Stomach (tissue), 9 donors: ENCODE data around the gene SELENOO. TPM values are rescaled to one million over a fixed set of nuclear protein-coding genes. Genes with fewer than 3 reads are reported as not detected.

Experiments used
- DNase-seq, 2 donors: peaks; one replicate each; pipeline versions ENCODE4 v3.0.0 to v3.0.0-alpha.2; 2013 to 2019
- H3K27ac ChIP-seq, 5 donors: fragments of 200-600 bp in 4 of 5; sonication (generic) in 4 of 5; one replicate each; pipeline ENCODE4 v1.5.1; 2013 to 2019; ENCODE audit warnings: mild to moderate bottlenecking in 1 of 5, moderate library complexity in 1 of 5
- H3K27me3 ChIP-seq, 3 donors: fragments of 200-600 bp; sonication (generic); one replicate each; pipeline ENCODE4 v1.5.1; 2017 to 2019; ENCODE audit warnings: mixed run types in 1 of 3
- H3K36me3 ChIP-seq, 4 donors: fragments of 200-600 bp; sonication (generic); 1 replicate in 3 of 4; 2 replicates in 1 of 4; pipeline ENCODE4 v1.5.1; 2016 to 2019
- H3K4me1 ChIP-seq, 4 donors: fragments of 200-600 bp; sonication (generic); one replicate each; pipeline ENCODE4 v1.5.1; 2016 to 2019
- H3K4me3 ChIP-seq, 4 donors: fragments of 200-600 bp; sonication (generic) in 3 of 4; one replicate each; pipeline ENCODE4 v1.5.1; 2016 to 2019; ENCODE audit warnings: mild to moderate bottlenecking in 1 of 4
- H3K9me3 ChIP-seq, 4 donors: fragments of 200-600 bp; sonication (generic); one replicate each; pipeline ENCODE4 v1.5.1; 2016 to 2019
- CTCF ChIP-seq, 7 experiments: fragments of 450-650 bp in 4 of 7; fragments of 200-600 bp in 3 of 7; sonication (generic) in 3 of 7; IDR thresholded peaks; one replicate each; pipeline ENCODE4 v1.5.1; 2016 to 2019; ENCODE audit warnings: antibody characterized with exemption in 7 of 7, control low read depth in 2 of 7, mild to moderate bottlenecking in 1 of 7
- EP300 ChIP-seq: sonication (generic); formaldehyde crosslinking; IDR thresholded peaks from one replicate; pipeline ENCODE4 v1.6.1; 2017; ENCODE audit warnings: antibody characterized with exemption
- POLR2A ChIP-seq, 4 donors: fragments of 450-650 bp; IDR thresholded peaks; one replicate each; pipeline ENCODE4 v1.6.1; 2016; ENCODE audit warnings: antibody characterized with exemption in 4 of 4, control low read depth in 2 of 4, mild to moderate bottlenecking in 1 of 4, moderate library complexity in 1 of 4
- POLR2AphosphoS5 ChIP-seq, 3 donors: sonication (generic); formaldehyde crosslinking; IDR thresholded peaks; one replicate each; pipeline ENCODE4 v1.6.1; 2016; ENCODE audit warnings: antibody characterized with exemption in 3 of 3
- WGBS, 5 donors: extraction: QIAGEN DNeasy Blood & Tissue Kit in 3 of 5; methylation state at CpG; one replicate each; pipeline versions ENCODE4 v1.1.5 to v1.1.7; 2013 to 2018; 5-methylcytosine and 5-hydroxymethylcytosine counted together
- intact Hi-C: fragments of 100-400 bp; cut with DNase I; formaldehyde crosslinking; loops from one replicate; pipeline ENCODE4 v1.15.1; 2023; ENCODE audit warnings: low total_unique reads
- polyA plus RNA-seq, 3 donors: library from polyadenylated mRNA; stranded (reverse); fragments of 200-250 nt; gene quantifications; one replicate each; pipeline ENCODE4 v1.2.3, GENCODE V29; 2013
- total RNA-seq, 5 donors: library from RNA; depleted of rRNA; stranded (reverse); fragments of >200 nt; gene quantifications; one replicate each; pipeline versions ENCODE4 v1.1.0 to v1.2.3, GENCODE V29; 2014 to 2016
- donor health status: healthy with polysubstance abuse.
- donor health status: Bipolar disorder and iron deficiency.
- donor health status: healthy.

SELENOO gene
- total and polyA plus RNA-seq, 8 donors: 10.1 to 185 (median 35.3) TPM

GRCh38 chr22:50205781-50206569 is 5.2 kb downstream of the SELENOO start:
- TF ChIP-seq CTCF (IDR thresholded peaks at IDR 0.05): no peak
- no peak for TF ChIP-seq POLR2A (IDR thresholded peaks at IDR 0.05)
- TF ChIP-seq EP300: no peak
- TF ChIP-seq POLR2AphosphoS5 (IDR thresholded peaks at IDR 0.05): no peak
- no peaks in the 10 kb centered on the region for H3K27me3 ChIP-seq
- no peak for DNase-seq
- intact Hi-C loops: no loop called here
- H3K36me3 ChIP-seq: peaks cover 20 to 71% (median 62%) of the 10 kb centered on the region in 4 donors
- peaks cover 7 to 64% (median 42%) of the 10 kb centered on the region in 4 donors for H3K4me1 ChIP-seq
- 89 to 94% (median 93%) methylated on average over 39 to 45 of the region's 45 CpGs for WGBS, 5 donors
- H3K9me3 ChIP-seq: no peaks in the 10 kb centered on the region
- H3K4me3 ChIP-seq: no peak overlapping the region
- peak overlapping the region in 1 of 5 donors; percentile 29 for H3K27ac ChIP-seq

DNA sequence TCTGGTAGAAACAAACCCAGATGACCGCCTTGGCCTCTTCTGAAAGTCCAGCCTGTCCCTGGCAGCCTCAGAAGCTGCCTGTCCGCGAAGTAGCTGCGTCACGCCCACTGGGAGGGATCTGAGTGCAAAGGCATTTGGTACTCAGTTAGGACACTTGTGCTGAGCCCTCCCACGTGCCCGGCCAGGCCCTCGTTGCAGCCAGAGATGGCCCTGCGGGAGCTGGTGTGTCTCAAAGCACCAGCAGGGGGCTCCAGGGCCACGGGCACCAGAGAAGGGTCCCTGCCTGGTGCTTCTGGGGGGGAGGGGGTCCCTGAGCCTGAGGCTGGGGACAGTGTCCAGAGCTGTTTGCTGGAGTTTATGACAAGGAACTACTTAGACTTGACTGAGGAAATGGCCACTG is 5.8 kb downstream of the SELENOO start:
- DNase-seq: peak in 1 of 2 donors; percentile 40
- intact Hi-C loops: no loop called here
- 33 to 55% (median 42%) methylated on average over 10 of the region's 10 CpGs for WGBS, 5 donors
- Histone ChIP-seq H3K27me3 (no peaks in the 10 kb centered on the region), H3K4me1 (peaks cover 5 to 63% (median 39%) of the 10 kb centered on the region in 4 donors), H3K27ac (no peak overlapping the region), H3K4me3 (no peak overlapping the region), H3K9me3 (no peaks in the 10 kb centered on the region), H3K36me3 (peaks cover 26 to 78% (median 68%) of the 10 kb centered on the region in 4 donors)
- TF ChIP-seq CTCF (IDR thresholded peaks at IDR 0.05) (peak in 2 of 7 experiments; percentile 8 to 23), POLR2A (IDR thresholded peaks at IDR 0.05) (no peak), EP300 (no peak), POLR2AphosphoS5 (IDR thresholded peaks at IDR 0.05) (no peak)

DNA sequence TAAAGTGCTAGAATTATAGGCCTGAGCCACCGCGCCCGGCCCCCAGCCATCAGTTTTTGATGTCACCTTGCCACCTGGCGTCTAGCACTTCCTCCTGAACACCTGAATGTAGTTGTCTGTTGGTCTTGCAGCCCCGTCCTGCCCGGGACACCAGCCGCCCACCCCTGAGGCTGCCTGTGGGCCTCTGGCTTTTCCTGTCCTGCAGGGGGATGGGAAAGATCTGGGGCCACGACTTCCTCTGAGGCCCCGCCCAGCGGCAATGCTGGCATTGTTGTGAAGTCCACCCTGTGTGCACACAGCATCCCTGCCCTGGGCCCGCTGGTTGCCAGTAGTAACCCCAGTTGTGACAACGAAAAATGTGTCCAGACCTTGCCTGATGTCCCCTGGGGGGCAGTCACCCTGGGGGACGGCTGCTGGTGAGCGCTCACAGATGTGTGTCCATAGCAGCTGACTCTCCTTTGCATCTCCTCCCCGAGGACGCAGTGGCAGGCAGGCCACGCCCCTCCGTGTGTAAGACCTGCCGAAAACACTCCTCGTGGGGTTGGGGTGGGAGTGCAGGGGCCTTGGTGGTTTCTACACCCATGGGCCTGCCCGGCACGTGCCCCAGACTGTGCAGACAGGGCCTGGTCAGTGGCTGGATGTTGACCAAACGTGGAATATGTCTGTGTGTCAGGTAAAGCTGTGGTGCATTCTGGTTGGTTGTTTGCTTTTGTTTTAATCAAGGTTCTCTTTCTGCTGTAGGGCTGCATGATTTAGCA is 6.8 kb downstream of the SELENOO start:
- no peaks in the 10 kb centered on the region for H3K9me3 ChIP-seq
- no peak for TF ChIP-seq POLR2AphosphoS5 (IDR thresholded peaks at IDR 0.05)
- no peak for TF ChIP-seq POLR2A (IDR thresholded peaks at IDR 0.05)
- TF ChIP-seq CTCF (IDR thresholded peaks at IDR 0.05): no peak
- TF ChIP-seq EP300: no peak
- intact Hi-C loops: no loop called here
- peak in 1 of 2 donors; percentile 49 for DNase-seq
- peaks cover 35 to 87% (median 78%) of the 10 kb centered on the region in 4 donors for H3K36me3 ChIP-seq
- H3K4me3 ChIP-seq: no peak overlapping the region
- peaks cover 0 to 53% (median 29%) of the 10 kb centered on the region in 4 donors for H3K4me1 ChIP-seq
- no peaks in the 10 kb centered on the region for H3K27me3 ChIP-seq
- no peak overlapping the region for H3K27ac ChIP-seq
- 61 to 71% (median 68%) methylated on average over 21 to 23 of the region's 23 CpGs for WGBS, 5 donors

- H3K4me1 ChIP-seq: peaks cover 0 to 47% (median 24%) of the 10 kb centered on the region in 4 donors
- intact Hi-C loops: no loop called here
- 84 to 88% (median 87%) methylated on average over 21 to 22 of the region's 22 CpGs for WGBS, 5 donors
- DNase-seq: no peak
- H3K9me3 ChIP-seq: no peaks in the 10 kb centered on the region
- no peak overlapping the region for H3K4me3 ChIP-seq
- H3K27ac ChIP-seq: no peak overlapping the region
- TF ChIP-seq CTCF (IDR thresholded peaks at IDR 0.05): no peak
- TF ChIP-seq POLR2AphosphoS5 (IDR thresholded peaks at IDR 0.05): no peak
- no peak for TF ChIP-seq POLR2A (IDR thresholded peaks at IDR 0.05)
- TF ChIP-seq EP300: no peak
- H3K36me3 ChIP-seq: peaks cover 44 to 90% (median 83%) of the 10 kb centered on the region in 4 donors
- H3K27me3 ChIP-seq: no peaks in the 10 kb centered on the region
These were observed 7.7 kb downstream of the SELENOO start for GRCh38 chr22:50208430-50208938.
